Ascending aorta (tissue), 2 donors: ENCODE data around the gene SMARCD1. TPM values are rescaled to one million over a fixed set of nuclear protein-coding genes. Genes with fewer than 3 reads are reported as not detected.
"Not testable (repeated sequence)": the region's sequence is repeated elsewhere in the genome, so short reads cannot be mapped to it uniquely, and the experiment has no call there.

Source experiments
- DNase-seq, 2 donors: peaks; one replicate each; pipeline ENCODE4 v3.0.0-alpha.2; 2019; ENCODE audit warnings: low spot score in 2 of 2
- H3K27ac ChIP-seq, 2 donors: fragments of 200-600 bp; sonication (generic); one replicate each; pipeline ENCODE4 v1.5.1; 2016 to 2017; ENCODE audit warnings: mild to moderate bottlenecking in 1 of 2
- H3K27me3 ChIP-seq: fragments of 200-600 bp; sonication (generic); one replicate; pipeline ENCODE4 v1.5.1; 2017
- H3K36me3 ChIP-seq, 2 donors: fragments of 200-600 bp; sonication (generic); one replicate each; pipeline ENCODE4 v1.5.1; 2016
- H3K4me1 ChIP-seq, 2 donors: fragments of 200-600 bp; sonication (generic); one replicate each; pipeline ENCODE4 v1.5.1; 2016 to 2017; ENCODE audit warnings: mild to moderate bottlenecking in 1 of 2
- H3K4me3 ChIP-seq, 2 donors: fragments of 200-600 bp; sonication (generic); one replicate each; pipeline ENCODE4 v1.5.1; 2016 to 2017; ENCODE audit warnings: mild to moderate bottlenecking in 1 of 2
- H3K9me3 ChIP-seq, 2 donors: fragments of 200-600 bp; sonication (generic); one replicate each; pipeline ENCODE4 v1.5.1; 2016
- CTCF ChIP-seq, 3 experiments: fragments of 200-600 bp in 2 of 3; fragments of 450-650 bp in 1 of 3; sonication (generic) in 2 of 3; IDR thresholded peaks; one replicate each; pipeline ENCODE4 v1.5.1; 2016 to 2019; ENCODE audit warnings: antibody characterized with exemption in 3 of 3, mild to moderate bottlenecking in 1 of 3, moderate library complexity in 1 of 3
- intact Hi-C: fragments of 100-400 bp; cut with DNase I; formaldehyde crosslinking; loops from one replicate; pipeline ENCODE4 v1.15.1; 2023
- total RNA-seq: library from RNA; depleted of rRNA; stranded (reverse); fragments of >200 nt; gene quantifications from one replicate; pipeline ENCODE4 v1.1.0, GENCODE V29; 2016

SMARCD1 gene
- total RNA-seq, 1 donor from 2014 or later, result 277 TPM

DNA sequence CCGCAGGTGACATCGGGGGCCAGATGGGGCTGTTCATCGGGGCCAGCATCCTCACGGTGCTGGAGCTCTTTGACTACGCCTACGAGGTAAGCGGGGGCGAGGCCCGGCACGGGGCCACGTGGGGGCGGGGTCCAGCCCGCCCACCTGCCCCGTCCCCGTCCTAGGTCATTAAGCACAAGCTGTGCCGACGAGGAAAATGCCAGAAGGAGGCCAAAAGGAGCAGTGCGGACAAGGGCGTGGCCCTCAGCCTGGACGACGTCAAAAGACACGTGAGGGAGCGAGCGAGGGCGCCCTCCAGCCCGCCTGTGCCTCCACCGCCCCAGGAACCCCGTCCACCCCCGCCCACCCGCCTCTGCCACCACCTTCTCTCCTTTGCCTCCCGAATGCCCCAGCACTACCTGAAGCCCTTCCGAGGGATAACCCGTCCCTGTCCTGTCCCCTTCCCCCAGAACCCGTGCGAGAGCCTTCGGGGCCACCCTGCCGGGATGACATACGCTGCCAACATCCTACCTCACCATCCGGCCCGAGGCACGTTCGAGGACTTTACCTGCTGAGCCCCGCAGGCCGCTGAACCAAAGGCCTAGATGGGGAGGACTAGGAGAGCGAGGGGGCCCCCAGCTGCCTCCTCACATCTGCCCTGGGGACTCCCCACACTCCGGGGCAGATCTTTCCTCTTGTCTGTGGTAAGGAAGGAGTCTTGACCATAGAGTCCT is 3.9 kb upstream of the SMARCD1 start:
- H3K4me3 ChIP-seq, result no peak overlapping the region
- no peaks in the 10 kb centered on the region for H3K27me3 ChIP-seq
- H3K36me3 ChIP-seq, result no peaks in the 10 kb centered on the region
- TF ChIP-seq CTCF (IDR thresholded peaks at IDR 0.05), result no peak
- no peaks in the 10 kb centered on the region for H3K9me3 ChIP-seq
- peaks cover 3 to 9% of the 10 kb centered on the region in 2 donors for H3K4me1 ChIP-seq
- intact Hi-C loops, result no loop called here
- peak overlapping the region in 1 of 2 donors; percentile 10 for H3K27ac ChIP-seq
- no peak for DNase-seq

DNA sequence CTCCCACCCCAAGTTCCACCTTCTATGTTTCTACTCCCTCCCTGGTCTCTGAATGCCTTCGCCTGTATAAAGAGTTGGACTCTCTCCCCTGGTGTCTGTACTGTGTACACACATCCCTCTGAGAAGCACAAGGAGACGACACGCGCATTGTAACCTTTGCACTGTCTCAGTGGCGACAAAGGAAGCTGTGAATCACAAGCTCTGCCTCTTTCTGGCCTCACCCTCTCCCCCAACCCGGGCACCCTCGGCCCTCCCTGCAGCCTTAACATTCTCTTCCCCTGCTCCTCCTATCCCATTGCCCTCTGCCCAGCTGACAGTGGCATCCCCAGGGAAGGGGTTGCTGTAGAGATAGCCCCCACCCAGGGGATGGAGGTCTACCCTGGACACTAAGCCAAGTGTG is 2.5 kb upstream of the SMARCD1 start:
- H3K4me3 ChIP-seq, result no peak overlapping the region
- H3K4me1 ChIP-seq, result peaks cover 3 to 9% of the 10 kb centered on the region in 2 donors
- peak overlapping the region in 1 of 2 donors; percentile 98 for H3K27ac ChIP-seq
- intact Hi-C loops, result no loop called here
- H3K9me3 ChIP-seq, result no peaks in the 10 kb centered on the region
- no peak for TF ChIP-seq CTCF (IDR thresholded peaks at IDR 0.05)
- peaks cover 3 to 12% of the 10 kb centered on the region in 2 donors for H3K36me3 ChIP-seq
- no peak for DNase-seq
- no peaks in the 10 kb centered on the region for H3K27me3 ChIP-seq

DNA sequence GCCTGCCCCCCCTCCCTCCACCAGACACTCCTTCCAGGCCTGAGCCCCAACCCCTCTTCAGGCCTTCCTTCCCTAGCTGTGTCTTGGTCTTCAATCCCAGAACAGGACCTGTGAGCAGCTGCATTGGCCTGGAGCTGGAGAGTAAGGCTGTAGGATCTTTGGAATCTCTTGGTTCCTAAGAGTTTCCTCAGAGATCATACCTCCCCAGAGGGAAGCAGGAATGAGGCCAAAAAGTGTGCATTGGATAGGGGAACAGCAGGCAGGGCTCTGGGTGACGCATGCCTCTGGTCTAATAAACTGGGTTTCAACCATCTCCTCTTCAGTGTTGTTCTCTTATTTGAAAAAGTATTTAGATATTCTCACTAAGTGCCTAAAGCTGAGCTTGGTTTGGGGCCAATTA is 1.8 kb upstream of the SMARCD1 start:
- H3K4me1 ChIP-seq, result peaks cover 3 to 9% of the 10 kb centered on the region in 2 donors
- intact Hi-C loops, result no loop called here
- H3K27me3 ChIP-seq, result no peaks in the 10 kb centered on the region
- peaks cover 3 to 18% of the 10 kb centered on the region in 2 donors for H3K36me3 ChIP-seq
- H3K4me3 ChIP-seq, result no peak overlapping the region
- no peak for DNase-seq
- TF ChIP-seq CTCF (IDR thresholded peaks at IDR 0.05), result no peak
- peak overlapping the region in 1 of 2 donors; percentile 98 for H3K27ac ChIP-seq
- no peaks in the 10 kb centered on the region for H3K9me3 ChIP-seq

- H3K9me3 ChIP-seq, H3K27me3 ChIP-seq, DNase-seq, H3K4me1 ChIP-seq: not testable (repeated sequence)
- H3K27ac ChIP-seq, result peak overlapping the region; percentile 97 to 98
- peak overlapping the region; percentile 83 to 85 for H3K4me3 ChIP-seq
- intact Hi-C loops, result loop anchor here (2.0 kb wide), 1 partner anchor 316 kb away; the partner anchor contains the start of gene LARP4
- H3K36me3 ChIP-seq, result peaks cover 7 to 29% of the 10 kb centered on the region in 2 donors
Observed at GRCh38 chr12:50084409-50084774, 750 bp upstream of the SMARCD1 start.

- H3K27ac ChIP-seq, result peak overlapping the region; percentile 97 to 98
- no peak for TF ChIP-seq CTCF (IDR thresholded peaks at IDR 0.05)
- H3K9me3 ChIP-seq, result no peaks in the 10 kb centered on the region
- peaks cover 3 to 9% of the 10 kb centered on the region in 2 donors for H3K4me1 ChIP-seq
- H3K27me3 ChIP-seq, result no peaks in the 10 kb centered on the region
- intact Hi-C loops, result loop anchor here (1.0 to 2.0 kb wide), 3 partner anchors 27 to 315 kb away; partner anchors contain the start of genes CERS5, COX14 and LARP4
- peaks cover 19 to 41% of the 10 kb centered on the region in 2 donors for H3K36me3 ChIP-seq
- no peak for DNase-seq
- H3K4me3 ChIP-seq, result peak overlapping the region; percentile 83 to 85
Observed at GRCh38 chr12:50085615-50086072, 502 bp downstream of the SMARCD1 start.

DNA sequence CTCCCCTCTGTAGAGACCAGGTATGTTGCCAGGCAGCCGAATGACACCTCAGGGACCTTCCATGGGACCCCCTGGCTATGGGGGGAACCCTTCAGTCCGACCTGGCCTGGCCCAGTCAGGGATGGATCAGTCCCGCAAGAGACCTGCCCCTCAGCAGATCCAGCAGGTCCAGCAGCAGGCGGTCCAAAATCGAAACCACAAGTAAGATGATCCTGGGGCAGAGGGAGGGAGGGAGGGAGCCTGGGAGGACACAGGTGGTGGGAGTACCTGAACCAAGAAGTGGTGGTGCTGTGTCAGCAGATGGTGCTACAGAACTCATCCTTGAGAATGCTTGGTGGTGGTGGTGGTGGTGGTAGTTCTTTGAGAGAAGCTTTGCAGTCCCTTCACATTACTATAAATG is 1.0 kb downstream of the SMARCD1 start:
- intact Hi-C loops, result no loop called here
- Histone ChIP-seq H3K27me3 (no peaks in the 10 kb centered on the region), H3K4me3 (peak overlapping the region; percentile 83 to 85), H3K27ac (peak overlapping the region; percentile 97 to 98), H3K36me3 (peaks cover 23 to 45% of the 10 kb centered on the region in 2 donors), H3K4me1 (peaks cover 3 to 7% of the 10 kb centered on the region in 2 donors), H3K9me3 (no peaks in the 10 kb centered on the region)
- no peak for TF ChIP-seq CTCF (IDR thresholded peaks at IDR 0.05)
- no peak for DNase-seq
